ENCODE measurements around the gene ZMYND11. TPM values are rescaled to one million over a fixed set of nuclear protein-coding genes. Genes with fewer than 3 reads are reported as not detected.

ZMYND11 gene
- polyA plus RNA-seq, 3 donors: 7.0 to 11.8 (median 8.8) TPM

DNA sequence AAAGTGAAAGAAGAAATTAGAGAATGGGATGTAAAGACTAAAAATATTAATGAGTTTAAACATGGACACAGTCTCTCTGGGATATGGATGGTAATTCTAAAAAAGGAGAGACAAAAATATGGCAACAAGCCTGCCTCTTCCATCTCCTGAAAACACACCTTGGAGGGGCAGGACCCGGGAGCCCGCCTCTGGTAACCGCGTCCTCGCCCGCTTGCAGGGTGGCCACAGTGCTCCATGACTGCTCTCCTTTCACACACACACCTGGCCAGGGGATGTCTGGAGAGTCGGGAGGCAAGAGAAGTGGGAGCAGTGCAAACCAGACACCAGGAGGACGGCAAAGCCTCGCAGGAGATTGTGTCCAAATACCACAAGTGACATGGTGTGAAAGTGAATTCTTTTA is 166.3 kb downstream of the ZMYND11 start:
- Histone ChIP-seq H3K27me3 (ENCODE audit: control insufficient read depth in 2 of 2, insufficient read depth in 2 of 2, low read length in 2 of 2) (no peaks in the 10 kb centered on the region), H3K4me1 (ENCODE audit: control insufficient read depth in 1 of 2, insufficient read depth in 2 of 2, low read length in 2 of 2) (peaks cover 0 to 6% of the 10 kb centered on the region in 2 donors), H3K4me3 (replicated peaks in 1 of 3; ENCODE audit: low read depth in 2 of 3, low read length in 3 of 3) (no peak overlapping the region), H3K4me2 (replicated peaks; ENCODE audit: extremely low read depth, low read length, poor library complexity, severe bottlenecking) (no peak overlapping the region), H3K9me3 (replicated peaks in 1 of 2; ENCODE audit: control insufficient read depth in 1 of 2, insufficient read depth in 1 of 2, low read length in 2 of 2) (no peaks in the 10 kb centered on the region), H3K79me2 (ENCODE audit: insufficient read depth, low read length) (no peaks in the 10 kb centered on the region), H3K27ac (ENCODE audit: low read depth in 1 of 2, low read length in 2 of 2) (no peak overlapping the region), H3K36me3 (replicated peaks in 1 of 2; ENCODE audit: control insufficient read depth in 1 of 2, insufficient read depth in 2 of 2, low read length in 2 of 2) (no peaks in the 10 kb centered on the region), H4K20me1 (ENCODE audit: insufficient read depth, low read length) (no peaks in the 10 kb centered on the region), H2AFZ (ENCODE audit: insufficient read depth, low read depth, low read length, poor library complexity, severe bottlenecking) (no peak overlapping the region), H3K9ac (ENCODE audit: insufficient read depth, low read length, poor library complexity, severe bottlenecking) (no peak overlapping the region)
- Mint-ChIP-seq H3K36me3 (no peaks in the 10 kb centered on the region), H3K4me3 (no peak overlapping the region), H3K27me3 (ENCODE audit: low read depth in 3 of 3) (peaks cover 0 to 8% (median 4%) of the 10 kb centered on the region in 3 donors), H3K4me1 (peaks cover 12% of the 10 kb centered on the region), H3K27ac (no peak overlapping the region), H3K9me3 (peaks cover 0 to 2% (median 0%) of the 10 kb centered on the region in 7 donors)
- WGBS (ENCODE audit: insufficient coverage): 100% methylated on average over 2 of the region's 9 CpGs
- DNase-seq: no peak
- TF ChIP-seq, protein P1, sequence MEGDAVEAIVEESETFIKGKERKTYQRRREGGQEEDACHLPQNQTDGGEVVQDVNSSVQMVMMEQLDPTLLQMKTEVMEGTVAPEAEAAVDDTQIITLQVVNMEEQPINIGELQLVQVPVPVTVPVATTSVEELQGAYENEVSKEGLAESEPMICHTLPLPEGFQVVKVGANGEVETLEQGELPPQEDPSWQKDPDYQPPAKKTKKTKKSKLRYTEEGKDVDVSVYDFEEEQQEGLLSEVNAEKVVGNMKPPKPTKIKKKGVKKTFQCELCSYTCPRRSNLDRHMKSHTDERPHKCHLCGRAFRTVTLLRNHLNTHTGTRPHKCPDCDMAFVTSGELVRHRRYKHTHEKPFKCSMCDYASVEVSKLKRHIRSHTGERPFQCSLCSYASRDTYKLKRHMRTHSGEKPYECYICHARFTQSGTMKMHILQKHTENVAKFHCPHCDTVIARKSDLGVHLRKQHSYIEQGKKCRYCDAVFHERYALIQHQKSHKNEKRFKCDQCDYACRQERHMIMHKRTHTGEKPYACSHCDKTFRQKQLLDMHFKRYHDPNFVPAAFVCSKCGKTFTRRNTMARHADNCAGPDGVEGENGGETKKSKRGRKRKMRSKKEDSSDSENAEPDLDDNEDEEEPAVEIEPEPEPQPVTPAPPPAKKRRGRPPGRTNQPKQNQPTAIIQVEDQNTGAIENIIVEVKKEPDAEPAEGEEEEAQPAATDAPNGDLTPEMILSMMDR (IDR thresholded peaks at IDR 0.05): no peak
- intact Hi-C loops (cut with micrococcal nuclease): no loop called here

Small RNA genes lying within 50 kb of the gene (small RNA-seq; reads per million reads assigned to genes)
- gene RNA5SP297 (ENCODE audit: insufficient read length, low read depth): not detected
- not detected for gene RNA5SP298 (ENCODE audit: insufficient read length, low read depth)

Other genes with a start within 250 kb of the ZMYND11 start
- under 1 TPM in 1 of 3 donors, not detected in 2; 0.43 TPM for gene TUBB8, start 86.2 kb upstream of the ZMYND11 start, polyA plus RNA-seq